SU-DHL-6 (cell line): ENCODE measurements around the gene LZTS2.

Experiments
- H2AFZ ChIP-seq: fragments of 200-600 bp; sonication (generic); 2 replicates; pipeline ENCODE4 v1.6.1; 2014; ENCODE audit warnings: low read depth, mild to moderate bottlenecking, moderate library complexity, mixed read lengths, antibody characterized with exemption, low read length; ENCODE audit not compliant: severe bottlenecking
- H3F3A ChIP-seq: fragments of 200-600 bp; shearing (Covaris generic); 2 replicates; pipeline ENCODE4 v1.6.0; 2016; ENCODE audit warnings: antibody characterized with exemption, mild to moderate bottlenecking; ENCODE audit not compliant: insufficient read depth
- H3K27ac ChIP-seq: fragments of 200-600 bp; sonication (generic); 2 replicates; pipeline ENCODE4 v1.5.1; 2016; ENCODE audit warnings: low read depth, mild to moderate bottlenecking, low read length, moderate library complexity, mixed read lengths
- H3K27me3 ChIP-seq: fragments of 200-600 bp; sonication (generic), shearing (Covaris generic); 2 replicates; pipeline ENCODE4 v1.6.0; 2014; ENCODE audit warnings: mild to moderate bottlenecking, low read length
- H3K36me3 ChIP-seq: fragments of 200-600 bp; sonication (generic); 2 replicates; pipeline ENCODE4 v1.6.1; 2014; ENCODE audit warnings: mild to moderate bottlenecking, low read length, mixed read lengths
- H3K4me2 ChIP-seq: fragments of 300-600, 200-600 bp; shearing (Covaris generic), sonication (generic); 2 replicates; pipeline ENCODE4 v1.6.0; 2014; ENCODE audit warnings: low read length, low read depth, mild to moderate bottlenecking; ENCODE audit not compliant: poor library complexity, severe bottlenecking
- H3K4me3 ChIP-seq: fragments of 200-600 bp; sonication (generic); 2 replicates; pipeline ENCODE4 v1.5.1; 2014; ENCODE audit warnings: antibody characterized with exemption, low read length, mild to moderate bottlenecking, mixed read lengths; ENCODE audit not compliant: insufficient read depth, poor library complexity, severe bottlenecking
- H3K79me2 ChIP-seq: fragments of 200-600 bp; sonication (generic); 2 replicates; pipeline ENCODE4 v1.6.1; 2014; ENCODE audit warnings: mild to moderate bottlenecking, low read length, moderate library complexity; ENCODE audit not compliant: insufficient read depth
- H3K9ac ChIP-seq: fragments of 200-600 bp; sonication (generic); 2 replicates; pipeline ENCODE4 v1.7.0; 2014; ENCODE audit warnings: mild to moderate bottlenecking, low read length
- H3K9me2 ChIP-seq: fragments of 200-600 bp; sonication (generic); replicated peaks from 2 replicates; pipeline ENCODE4 v1.6.1; 2014; ENCODE audit warnings: low read length; ENCODE audit not compliant: insufficient read depth
- H3K9me3 ChIP-seq: fragments of 200-600 bp; sonication (generic); 2 replicates; pipeline ENCODE4 v1.6.1; 2014; ENCODE audit warnings: low read length, mixed read lengths; ENCODE audit not compliant: insufficient read depth
- H4K20me1 ChIP-seq: fragments of 200-600 bp; sonication (generic); 2 replicates; pipeline ENCODE4 v1.6.1; 2014; ENCODE audit warnings: low read depth, mild to moderate bottlenecking, antibody characterized with exemption, low read length, moderate library complexity, mixed read lengths
- EZH2phosphoT487 ChIP-seq: fragments of 200-600 bp; sonication (generic), shearing (Covaris generic); conservative IDR thresholded peaks from 2 replicates; pipeline ENCODE4 v1.6.1; 2018; ENCODE audit warnings: mild to moderate bottlenecking, antibody characterized with exemption, low read length, moderate library complexity, mixed read lengths
- TF ChIP-seq, protein P1 (sequence below): fragments of 200-600 bp; sonication (generic); IDR thresholded peaks from one replicate; pipeline ENCODE4 v1.5.1; 2017; ENCODE audit warnings: antibody characterized with exemption, mild to moderate bottlenecking, low read length, moderate library complexity; ENCODE audit not compliant: insufficient read depth, poor library complexity, severe bottlenecking

The LZTS2 gene

DNA sequence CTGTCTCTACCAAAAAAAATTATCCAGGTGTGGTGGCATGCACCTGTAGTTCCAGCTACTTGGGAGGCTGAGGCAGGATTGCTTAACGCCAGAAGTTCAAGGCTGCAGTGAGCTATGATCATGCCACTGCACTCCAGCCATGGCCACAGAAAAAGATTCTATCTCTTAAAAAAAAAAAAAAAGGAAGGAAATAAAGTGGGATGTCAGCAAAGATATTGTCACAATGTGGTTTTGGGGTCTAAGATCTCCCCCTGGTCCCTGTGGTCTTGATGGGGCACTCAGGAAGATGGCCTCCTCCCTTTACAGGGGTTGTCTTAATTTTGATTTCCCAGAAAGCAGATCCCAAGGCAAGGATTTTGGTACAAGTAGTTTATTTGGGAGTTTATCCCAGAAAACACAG lies 54.7 kb downstream of the LZTS2 start:
- H3K27ac ChIP-seq: no peak overlapping the region
- H2AFZ ChIP-seq: no peak overlapping the region
- H3K79me2 ChIP-seq: peaks cover 43% of the 10 kb centered on the region
- H3K9ac ChIP-seq: no peak overlapping the region
- no peaks in the 10 kb centered on the region for H3K9me3 ChIP-seq
- H3K9me2 ChIP-seq: no peaks in the 10 kb centered on the region
- H3K36me3 ChIP-seq: peaks cover 8% of the 10 kb centered on the region; the same call in 1 of the 2 replicates
- H3K4me3 ChIP-seq: no peak overlapping the region
- H3F3A ChIP-seq: no peaks in the 10 kb centered on the region
- TF ChIP-seq, protein P1, sequence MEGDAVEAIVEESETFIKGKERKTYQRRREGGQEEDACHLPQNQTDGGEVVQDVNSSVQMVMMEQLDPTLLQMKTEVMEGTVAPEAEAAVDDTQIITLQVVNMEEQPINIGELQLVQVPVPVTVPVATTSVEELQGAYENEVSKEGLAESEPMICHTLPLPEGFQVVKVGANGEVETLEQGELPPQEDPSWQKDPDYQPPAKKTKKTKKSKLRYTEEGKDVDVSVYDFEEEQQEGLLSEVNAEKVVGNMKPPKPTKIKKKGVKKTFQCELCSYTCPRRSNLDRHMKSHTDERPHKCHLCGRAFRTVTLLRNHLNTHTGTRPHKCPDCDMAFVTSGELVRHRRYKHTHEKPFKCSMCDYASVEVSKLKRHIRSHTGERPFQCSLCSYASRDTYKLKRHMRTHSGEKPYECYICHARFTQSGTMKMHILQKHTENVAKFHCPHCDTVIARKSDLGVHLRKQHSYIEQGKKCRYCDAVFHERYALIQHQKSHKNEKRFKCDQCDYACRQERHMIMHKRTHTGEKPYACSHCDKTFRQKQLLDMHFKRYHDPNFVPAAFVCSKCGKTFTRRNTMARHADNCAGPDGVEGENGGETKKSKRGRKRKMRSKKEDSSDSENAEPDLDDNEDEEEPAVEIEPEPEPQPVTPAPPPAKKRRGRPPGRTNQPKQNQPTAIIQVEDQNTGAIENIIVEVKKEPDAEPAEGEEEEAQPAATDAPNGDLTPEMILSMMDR: no peak
- TF ChIP-seq EZH2phosphoT487: no peak
- no peak overlapping the region for H3K4me2 ChIP-seq
- H4K20me1 ChIP-seq: peaks cover 14% of the 10 kb centered on the region
- no peaks in the 10 kb centered on the region for H3K27me3 ChIP-seq

DNA sequence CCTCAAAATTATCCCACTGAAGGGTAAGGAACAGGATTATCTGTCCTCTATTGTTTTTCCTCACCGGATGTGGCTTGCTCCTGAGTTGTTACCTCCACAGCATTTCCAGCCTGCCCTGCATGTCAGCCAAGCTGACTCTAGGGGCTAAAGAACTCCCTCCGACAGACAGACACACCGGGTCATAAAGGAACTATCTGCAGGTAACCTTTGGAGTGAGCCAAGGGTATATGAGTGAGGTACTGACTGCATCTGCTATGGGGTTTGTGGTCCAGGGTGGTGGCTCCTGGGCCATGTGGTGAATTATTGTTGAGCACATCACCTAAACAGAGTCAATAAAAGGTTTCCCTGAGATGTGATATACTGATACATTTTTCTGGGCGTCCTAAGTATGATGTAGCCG lies 55.3 kb downstream of the LZTS2 start:
- TF ChIP-seq EZH2phosphoT487: no peak
- TF ChIP-seq, protein P1: no peak
- peaks cover under 1% of the 10 kb centered on the region; the same call in 1 of the 2 replicates for H3F3A ChIP-seq
- peaks cover 48% of the 10 kb centered on the region for H3K79me2 ChIP-seq
- H3K4me2 ChIP-seq: no peak overlapping the region
- H2AFZ ChIP-seq: no peak overlapping the region
- no peak overlapping the region for H3K4me3 ChIP-seq
- no peak overlapping the region for H3K27ac ChIP-seq
- peaks cover 17% of the 10 kb centered on the region for H4K20me1 ChIP-seq
- H3K27me3 ChIP-seq: no peaks in the 10 kb centered on the region
- no peaks in the 10 kb centered on the region for H3K9me2 ChIP-seq
- no peak overlapping the region for H3K9ac ChIP-seq
- H3K9me3 ChIP-seq: no peaks in the 10 kb centered on the region
- H3K36me3 ChIP-seq: peaks cover 8% of the 10 kb centered on the region; the same call in 1 of the 2 replicates

DNA sequence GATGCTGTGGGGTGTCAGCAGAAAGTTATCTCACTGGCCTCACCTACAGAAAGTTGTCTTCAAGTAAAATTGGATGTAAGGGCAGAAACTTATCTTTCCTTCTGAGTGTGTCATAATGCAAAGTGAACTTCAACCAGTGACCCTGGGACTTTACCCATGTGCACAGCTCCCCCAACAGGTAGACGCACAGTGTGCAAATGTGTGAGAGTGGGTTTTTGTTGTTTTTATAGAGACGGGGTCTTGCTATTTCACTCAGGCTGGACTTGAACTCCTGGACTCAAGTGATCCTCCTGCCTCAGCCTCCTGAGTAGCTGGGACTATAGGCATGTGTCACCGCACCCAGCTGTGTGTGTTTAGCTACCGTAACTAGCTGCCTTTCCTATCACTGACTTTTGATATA lies 55.8 kb downstream of the LZTS2 start:
- Histone ChIP-seq H3K9ac (no peak overlapping the region), H3K79me2 (peaks cover 53% of the 10 kb centered on the region), H4K20me1 (peaks cover 17% of the 10 kb centered on the region), H3K9me2 (no peaks in the 10 kb centered on the region), H2AFZ (no peak overlapping the region), H3F3A (peaks cover 6% of the 10 kb centered on the region), H3K27ac (no peak overlapping the region), H3K4me3 (no peak overlapping the region), H3K9me3 (no peaks in the 10 kb centered on the region), H3K4me2 (no peak overlapping the region), H3K36me3 (peaks cover 8% of the 10 kb centered on the region; the same call in 1 of the 2 replicates), H3K27me3 (no peaks in the 10 kb centered on the region)
- TF ChIP-seq, protein P1: peak; percentile 14
- no peak for TF ChIP-seq EZH2phosphoT487
